NCI-H128 (cell line): ENCODE results near the gene ATP11A.

Source experiments
- DNase-seq: peaks from one replicate; lab custom pipeline; 2025; ENCODE audit not compliant: unreplicated experiment; lab: John Stamatoyannopoulos, UW

The ATP11A gene

DNA sequence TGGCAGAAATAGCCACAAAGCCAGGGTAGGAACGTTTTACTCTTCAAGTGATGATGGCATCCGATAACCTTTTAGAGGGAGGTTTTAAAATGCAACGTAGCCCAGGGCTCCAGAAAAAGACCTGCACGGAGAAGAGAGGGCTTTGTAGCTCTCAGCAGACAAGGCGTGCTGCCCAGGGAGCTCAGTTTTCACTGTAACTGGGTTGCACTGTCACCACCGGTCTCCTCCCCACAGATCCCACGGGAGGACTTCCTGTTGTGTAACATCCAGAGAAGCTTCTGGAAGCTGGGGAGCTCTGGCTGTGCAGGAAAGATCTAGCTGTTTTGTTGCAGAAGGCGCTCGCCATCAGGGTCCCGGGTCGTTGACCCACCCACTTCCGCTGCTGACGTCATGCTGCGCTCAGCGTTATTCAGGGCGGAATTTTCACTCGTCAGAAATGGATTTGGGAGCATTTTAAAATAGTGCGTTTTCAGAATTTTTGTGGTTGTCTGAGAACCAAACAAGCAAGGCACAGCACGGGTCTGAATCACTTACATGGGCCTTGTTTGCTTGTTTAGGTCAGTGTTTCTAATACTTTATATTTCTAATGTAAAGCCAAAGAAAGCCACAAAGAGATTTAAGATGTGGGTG lies 50.8 kb downstream of the ATP11A start:
- no peak for DNase-seq

DNA sequence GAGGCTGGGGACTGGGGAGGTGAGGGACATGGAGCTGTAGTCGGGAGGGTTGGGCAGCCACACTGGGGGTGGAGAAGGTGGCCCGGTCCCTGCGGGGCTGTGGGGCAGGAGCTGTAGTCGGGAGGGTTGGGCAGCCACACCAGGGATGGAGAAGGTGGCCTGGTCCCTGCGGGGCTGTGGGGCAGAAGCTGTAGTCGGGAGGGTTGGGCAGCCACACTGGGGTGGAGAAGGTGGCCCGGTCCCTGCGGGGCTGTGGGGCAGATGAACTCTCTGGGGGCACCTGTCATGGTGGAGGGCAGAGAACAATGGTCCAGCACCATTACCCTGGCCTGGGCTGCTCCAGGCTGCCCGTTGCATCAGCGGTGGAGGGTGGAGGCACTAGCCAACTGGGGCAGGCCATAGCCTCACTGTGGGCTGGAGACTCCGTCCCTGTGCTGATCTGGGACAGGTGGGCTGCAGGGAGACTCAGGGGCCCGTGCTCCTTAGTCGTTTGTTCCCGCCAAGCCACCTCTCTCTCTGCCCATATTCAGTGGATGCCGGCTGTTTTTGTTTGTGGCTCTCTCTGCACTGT lies 51.4 kb downstream of the ATP11A start:
- DNase-seq = no peak

DNA sequence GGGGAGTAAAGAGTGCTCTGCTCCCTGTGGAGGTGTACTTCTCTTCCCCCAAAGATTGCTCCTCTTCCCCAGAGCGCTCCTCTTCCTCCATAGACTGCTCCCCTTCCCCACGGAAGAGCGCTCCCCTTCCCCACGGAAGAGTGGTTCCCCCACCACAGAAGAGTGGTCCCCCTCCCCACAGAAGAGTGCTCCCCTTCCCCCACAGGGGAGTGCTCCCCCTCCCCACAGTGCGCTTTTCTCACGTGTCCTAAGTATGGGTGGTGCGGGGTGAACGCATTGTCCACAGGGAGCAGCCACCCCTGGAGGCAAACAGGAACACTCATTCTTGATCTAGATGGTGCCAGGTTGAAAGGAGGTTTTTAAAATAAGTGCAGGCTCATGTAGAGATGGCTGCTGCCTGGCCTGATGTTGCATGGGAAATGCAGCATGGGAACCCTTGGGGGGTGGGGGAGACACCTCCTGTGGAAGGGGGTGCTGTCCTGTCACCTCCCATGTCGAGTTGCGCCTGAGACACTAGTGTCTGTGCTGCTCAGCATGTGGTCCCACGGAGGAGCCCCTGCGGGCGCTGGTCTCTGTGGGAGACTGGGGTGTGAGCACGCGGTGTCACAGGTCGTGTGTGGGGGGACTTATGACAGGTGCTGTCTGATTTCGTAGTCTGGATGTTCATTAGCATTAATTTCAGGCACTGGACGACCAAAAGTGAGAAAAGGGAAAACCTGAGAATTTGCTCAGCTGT lies 52.2 kb downstream of the ATP11A start:
- no peak for DNase-seq

GRCh38 chr13:112742583-112742982 lies 52.7 kb downstream of the ATP11A start:
- DNase-seq = no peak

GRCh38 chr13:112743451-112744167 lies 53.8 kb downstream of the ATP11A start:
- no peak for DNase-seq

DNA sequence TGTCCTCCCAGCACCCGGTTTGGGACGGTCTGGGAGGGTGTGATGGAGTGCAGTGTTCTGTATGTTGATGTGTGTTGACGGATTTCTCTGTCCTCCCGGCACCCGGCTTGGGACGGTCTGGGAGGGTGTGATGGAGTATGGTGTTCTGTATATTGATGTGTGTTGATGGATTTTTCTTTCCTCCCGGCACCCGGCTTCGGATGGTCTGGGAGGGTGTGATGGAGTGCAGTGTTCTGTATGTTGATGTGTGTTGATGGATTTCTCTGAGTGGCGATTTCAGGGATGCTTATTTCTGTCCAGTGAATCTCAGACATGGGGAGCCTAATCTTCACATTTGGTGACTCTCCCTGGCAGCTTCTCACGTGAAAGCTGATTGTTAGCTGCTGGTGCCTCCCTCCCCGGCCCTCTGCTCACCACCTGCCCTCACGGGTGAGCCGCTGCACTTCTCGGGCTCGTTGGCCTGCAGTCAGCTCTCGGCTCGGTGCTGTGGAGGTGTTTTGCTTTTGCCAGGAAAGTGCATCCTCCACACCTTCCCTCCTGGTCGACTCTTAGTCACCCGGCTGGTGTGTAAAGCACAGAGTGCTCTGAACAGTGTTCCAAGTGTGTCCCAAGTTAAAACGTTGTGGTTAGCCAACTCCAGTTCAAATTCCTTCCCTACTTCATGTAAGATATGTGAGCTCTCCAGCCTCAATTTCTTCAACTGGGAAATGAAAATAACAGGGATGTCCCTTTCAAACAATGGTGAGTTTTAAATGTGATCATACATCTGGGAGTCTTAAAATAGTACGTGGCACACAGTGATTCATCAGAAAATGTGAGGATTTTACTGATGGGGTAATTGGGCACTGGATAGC lies 54.6 kb downstream of the ATP11A start:
- DNase-seq = no peak

DNA sequence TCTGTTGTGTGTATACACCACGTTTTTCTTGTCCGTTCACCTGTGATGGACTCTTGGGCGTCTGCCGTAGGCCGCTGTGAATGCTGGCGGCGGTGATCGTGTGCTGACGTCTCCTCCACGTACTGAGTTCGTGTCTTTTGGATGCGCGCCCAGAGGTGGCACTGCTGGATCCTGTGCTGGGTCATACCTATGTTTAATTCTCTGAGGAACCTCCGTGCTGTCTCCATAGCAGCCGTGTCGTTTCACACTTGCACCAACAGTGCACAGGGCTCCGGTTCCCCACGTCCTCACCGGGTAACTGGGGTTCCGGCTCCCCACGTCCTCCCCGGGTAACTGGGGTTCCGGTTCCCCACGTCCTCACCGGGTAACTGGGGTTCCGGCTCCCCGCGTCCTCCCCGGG lies 56.2 kb downstream of the ATP11A start:
- no peak for DNase-seq

DNA sequence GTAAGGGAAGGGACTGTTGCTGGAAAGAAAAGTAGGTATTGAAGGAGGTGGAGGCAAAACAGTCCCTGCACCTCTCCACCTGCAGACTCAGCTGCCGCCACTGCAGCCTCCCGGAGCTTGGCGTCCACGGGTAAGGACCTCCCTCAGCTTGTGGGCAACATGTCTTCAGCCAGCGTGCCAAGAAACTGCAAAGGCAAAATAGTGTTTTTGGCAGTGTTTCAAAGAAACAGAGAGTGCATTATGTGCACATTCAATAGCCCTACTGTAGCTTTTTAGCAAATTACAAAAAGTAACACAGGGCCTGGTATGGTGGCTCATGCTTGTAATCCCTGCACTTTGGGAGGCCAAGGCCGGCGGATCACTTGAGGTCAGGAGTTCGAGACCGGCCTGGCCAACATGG lies 57.4 kb downstream of the ATP11A start:
- DNase-seq = no peak

DNA sequence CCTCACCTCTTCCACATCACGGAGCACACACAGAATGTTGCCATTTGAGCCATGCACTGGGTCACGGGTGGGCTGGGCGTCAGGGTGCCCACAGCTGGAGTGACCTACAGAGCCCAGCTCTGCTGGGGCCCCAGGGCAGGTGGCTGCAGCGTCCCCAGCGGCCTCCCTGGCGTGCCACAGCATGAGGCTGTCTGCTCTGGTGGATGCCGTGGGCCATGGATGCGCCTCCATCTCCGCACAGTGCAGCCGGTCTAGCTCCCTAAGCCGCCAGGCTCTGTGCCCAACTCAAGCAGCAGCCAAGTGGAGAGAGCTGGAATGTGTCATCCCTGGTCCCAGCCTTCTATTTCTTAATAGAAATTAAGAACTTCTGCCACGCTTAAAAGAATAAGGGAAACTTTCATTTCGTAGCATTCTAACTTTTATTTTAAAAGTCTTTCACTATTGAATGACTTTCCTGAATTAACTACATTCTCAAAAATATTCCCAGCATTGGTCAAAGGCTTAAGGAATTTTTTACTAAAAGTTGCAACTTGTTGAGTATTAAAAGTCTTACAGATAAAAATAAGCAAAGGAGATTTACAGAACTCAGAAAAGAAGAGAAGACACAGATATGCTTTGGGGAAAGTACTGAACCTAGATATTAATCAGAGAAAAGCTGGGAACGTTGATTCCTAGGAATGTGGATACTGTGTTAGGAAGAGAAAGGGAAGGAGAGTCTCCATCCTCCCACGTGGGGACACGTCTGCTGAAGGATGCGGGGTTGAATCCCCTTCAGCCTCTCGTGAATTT lies 59.3 kb downstream of the ATP11A start:
- no peak for DNase-seq

DNA sequence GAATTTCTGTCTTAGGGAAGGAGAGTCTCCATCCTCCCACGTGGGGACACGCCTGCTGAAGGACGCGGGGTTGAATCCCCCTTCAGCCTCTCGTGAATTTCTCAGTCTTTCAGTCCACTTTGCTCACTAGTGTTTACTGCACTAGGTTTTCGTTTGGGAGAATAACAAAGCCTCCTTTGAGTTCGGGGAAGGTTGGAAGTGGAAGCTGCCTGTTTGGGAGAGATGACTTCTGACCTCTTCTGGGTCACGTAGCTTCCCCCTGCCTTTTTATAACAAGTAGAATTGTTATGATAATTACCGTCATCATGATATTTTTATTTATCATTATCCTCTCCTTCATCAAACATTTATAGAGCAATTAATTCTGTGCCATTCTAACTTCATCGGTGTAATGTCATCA lies 60.7 kb downstream of the ATP11A start:
- no peak for DNase-seq

GRCh38 chr13:112751617-112752016 lies 61.8 kb downstream of the ATP11A start:
- DNase-seq = no peak

GRCh38 chr13:112752211-112752610 lies 62.4 kb downstream of the ATP11A start:
- DNase-seq = no peak

DNA sequence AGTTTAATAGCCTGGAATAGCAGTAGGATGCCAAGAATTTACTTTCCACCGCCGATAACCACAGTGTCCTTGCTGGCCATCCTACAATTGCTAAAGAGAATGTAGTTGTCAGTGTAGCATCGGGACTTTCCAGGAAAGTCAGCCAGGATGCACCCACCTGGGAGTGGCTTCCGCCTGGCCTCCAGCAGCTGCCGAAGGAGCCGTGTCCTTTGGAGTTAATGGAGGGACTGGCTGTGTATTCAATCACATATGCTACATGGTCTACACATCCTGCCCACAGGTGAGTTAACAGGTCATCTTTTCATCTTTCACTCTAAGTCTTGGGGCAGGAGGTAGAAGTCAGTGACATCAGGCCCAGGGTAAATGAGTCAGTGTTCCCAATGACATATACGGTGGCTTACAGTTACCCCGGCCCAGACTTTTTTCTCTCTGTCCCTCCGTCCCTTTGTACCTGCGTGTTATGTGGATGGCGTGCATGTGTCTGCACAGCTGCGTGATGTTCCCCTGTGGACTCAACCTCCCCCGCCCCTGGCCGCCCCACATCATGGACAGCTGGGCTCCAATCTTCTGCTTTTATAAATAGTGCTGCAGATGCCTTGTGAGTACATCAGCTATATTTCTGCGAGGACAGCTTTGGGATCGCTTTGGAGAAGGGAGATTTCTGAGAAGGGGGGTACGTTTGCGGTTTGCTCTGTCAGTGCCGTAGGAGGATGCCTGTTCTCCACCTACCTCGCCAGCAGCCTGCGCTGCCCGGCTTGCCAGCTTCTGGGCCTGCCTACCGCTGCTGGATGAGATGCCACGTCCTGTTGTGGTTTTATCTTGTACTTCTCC lies 63.1 kb downstream of the ATP11A start:
- no peak for DNase-seq

DNA sequence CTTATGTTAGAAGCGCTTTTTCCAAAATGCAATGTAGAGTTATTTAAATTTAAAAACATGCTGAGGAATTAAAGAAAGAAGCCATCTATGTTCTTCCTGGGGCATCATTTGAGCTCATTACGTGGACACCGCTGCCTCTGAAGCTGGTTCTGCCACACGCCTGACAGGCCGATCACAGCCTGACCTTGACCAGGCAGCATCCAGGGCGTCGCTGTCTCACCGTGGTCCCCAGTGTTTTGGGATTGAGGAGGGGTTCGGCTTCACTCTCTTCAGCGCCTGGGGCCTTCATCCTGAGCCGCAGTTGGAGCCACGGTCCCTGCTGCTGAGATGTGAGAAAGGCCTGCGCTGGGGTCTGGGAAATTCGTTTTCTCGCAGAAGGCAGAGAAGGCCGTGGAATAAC lies 64.0 kb downstream of the ATP11A start:
- DNase-seq = no peak

GRCh38 chr13:112754281-112755025 lies 64.6 kb downstream of the ATP11A start:
- no peak for DNase-seq

DNA sequence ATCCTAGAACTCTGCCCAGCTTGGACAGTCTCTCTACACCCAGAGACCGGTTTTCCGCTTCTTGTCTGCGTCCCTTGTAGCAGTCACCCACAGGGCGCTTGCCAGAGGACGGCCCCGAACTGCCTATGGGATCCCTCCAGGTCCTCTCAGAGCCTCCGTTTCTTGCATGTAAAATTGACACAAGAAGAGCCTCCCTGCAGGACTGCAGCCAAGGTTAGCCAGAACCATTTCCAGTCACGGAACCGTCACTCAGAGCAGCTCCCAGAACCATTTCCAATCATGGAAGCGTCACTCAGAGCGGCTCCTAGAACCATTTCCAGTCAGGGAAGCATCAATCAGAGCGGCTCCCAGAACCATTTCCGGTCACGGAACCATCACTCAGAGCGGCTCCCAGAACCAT lies 65.5 kb downstream of the ATP11A start:
- DNase-seq = no peak

DNA sequence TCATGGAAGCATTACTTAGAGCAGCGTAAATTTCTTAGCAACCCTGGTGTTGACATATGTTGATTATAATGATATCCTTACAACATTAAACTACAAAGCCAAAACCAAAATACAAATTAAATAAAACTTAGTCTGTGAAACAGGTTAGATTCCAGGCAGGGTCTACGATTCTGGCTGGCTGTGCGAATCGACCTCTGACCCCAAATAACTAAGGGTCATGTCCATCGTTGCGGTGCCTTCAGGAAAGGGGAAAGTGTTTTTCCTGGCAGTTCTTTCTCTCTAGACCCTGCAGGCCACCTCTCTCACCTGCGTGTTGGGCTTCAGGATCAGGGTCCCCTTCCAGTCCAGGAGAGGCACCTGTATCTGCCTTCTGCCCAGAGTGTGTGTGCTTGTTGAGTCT lies 66.2 kb downstream of the ATP11A start:
- DNase-seq = no peak

GRCh38 chr13:112756511-112756966 lies 66.7 kb downstream of the ATP11A start:
- no peak for DNase-seq
